ENCODE results near the gene CARMIL1. TPM values are rescaled to one million over a fixed set of nuclear protein-coding genes. Genes with fewer than 3 reads are reported as not detected.

The CARMIL1 gene
- total and polyA plus RNA-seq, 10 of the 15 experiments (the other 5 are each of a cell fraction or from before 2014, with no cell fraction given) = 6.4 to 18.1 (median 10.3) TPM

GRCh38 chr6:25431975-25432307 is 152.8 kb downstream of the CARMIL1 start:
- ChIA-PET POLR2A (interaction anchor here (1.1 to 1.5 kb wide), 2 partner anchors 9 to 63 kb away, joined by 4 read pairs; no protein-coding TSS in a partner anchor), RAD21 (ENCODE audit: unreplicated experiment) (no interaction called here), CTCF (no interaction called here), SMC1A (ENCODE audit: uncharacterized antibody, unreplicated experiment) (interaction anchor here (1.0 to 1.4 kb wide), 3 partner anchors 15 to 22 kb away, joined by 3 to 5 read pairs (median 4); no protein-coding TSS in a partner anchor)
- BruUV-seq (replicated peaks) = no TSS peak
- Histone ChIP-seq H3K36me3 (ENCODE audit: control insufficient read depth in 2 of 2, insufficient read depth in 2 of 2, low read length in 1 of 2) (peaks cover 0 to 1% of the 10 kb centered on the region in 2 experiments; a peak in 1 of 4 replicates), H3K9me3 (replicated peaks; ENCODE audit: control insufficient read depth, insufficient read depth, low read length) (no peaks in the 10 kb centered on the region), H3K4me3 (no peak overlapping the region), H3K4me1 (ENCODE audit: control insufficient read depth, insufficient read depth, low read length) (no peaks in the 10 kb centered on the region), H3K9ac (ENCODE audit: control insufficient read depth, insufficient read depth, low read length) (no peak overlapping the region), H3K4me2 (ENCODE audit: control insufficient read depth, insufficient read depth) (no peak overlapping the region), H4K20me1 (ENCODE audit: control insufficient read depth, insufficient read depth) (no peaks in the 10 kb centered on the region), H3K79me2 (ENCODE audit: control insufficient read depth, insufficient read depth, low read length) (no peaks in the 10 kb centered on the region), H2AFZ (ENCODE audit: control insufficient read depth, low read depth, low read length) (no peak overlapping the region), H3K27ac (ENCODE audit: control insufficient read depth, insufficient read depth) (no peak overlapping the region), H3K27me3 (replicated peaks in 1 of 2; ENCODE audit: control insufficient read depth in 2 of 2, insufficient read depth in 2 of 2, low read length in 1 of 2) (no peaks in the 10 kb centered on the region)
- intact Hi-C loops (cut with micrococcal nuclease; ENCODE audit: unreplicated experiment) (no loop called here), in situ Hi-C loops (cut with MboI) (no loop called here)
- ATAC-seq (no peak), FAIRE-seq (peak; percentile 23), DNase-seq (ENCODE audit: low read depth, low spot score) (no peak)
- WGBS (ENCODE audit: insufficient coverage, insufficient replicate concordance, low lambda C conversion rate, missing lambda C conversion rate) = 2% methylated on average over 3 of the region's 3 CpGs
- TF ChIP-seq ETV6 (conservative IDR thresholded peaks at IDR 0.05 in 1 of 2, IDR thresholded peaks at IDR 0.05 in 1 of 2; ENCODE audit: borderline replicate concordance in 1 of 2, low read depth in 1 of 2) (no peak), PKNOX1 (IDR thresholded peaks at IDR 0.05) (no peak), NFXL1 (IDR thresholded peaks at IDR 0.05; ENCODE audit: borderline replicate concordance) (no peak), KAT2A (conservative IDR thresholded peaks at IDR 0.05; ENCODE audit: control insufficient read depth, low read depth, low read length) (no peak), ZNF274 (IDR thresholded peaks at IDR 0.05; ENCODE audit: insufficient read depth, insufficient read length) (no peak), E2F4 (IDR thresholded peaks at IDR 0.05; ENCODE audit: low read depth, low read length) (no peak), RB1 (IDR thresholded peaks at IDR 0.05; ENCODE audit: borderline replicate concordance) (no peak), SKIL (IDR thresholded peaks at IDR 0.05; ENCODE audit: low read depth, poor library complexity, severe bottlenecking) (no peak), JUND (IDR thresholded peaks at IDR 0.05; ENCODE audit: low read depth, low read length) (no peak), BACH1 (IDR thresholded peaks at IDR 0.05; ENCODE audit: borderline replicate concordance) (no peak), CUX1 (IDR thresholded peaks at IDR 0.05; ENCODE audit: insufficient replicate concordance, low read depth, low read length) (no peak), MXI1 (IDR thresholded peaks at IDR 0.05; ENCODE audit: low read depth, low read length) (no peak), ESRRA (IDR thresholded peaks at IDR 0.05; ENCODE audit: low read length) (no peak)
